ENCODE results near the gene P2RY13.

- TF ChIP-seq CTCF (IDR thresholded peaks at IDR 0.05; ENCODE audit: low read depth, low read length), result no peak
- TF ChIP-seq POLR2A (IDR thresholded peaks at IDR 0.05; ENCODE audit: extremely low read depth, insufficient read length), result no peak
Measured at GRCh38 chr3:151276687-151277042, 52.7 kb downstream of the P2RY13 start.
